ENCODE data around the gene IDH3G. TPM values are rescaled to one million over a fixed set of nuclear protein-coding genes. Genes with fewer than 3 reads are reported as not detected.

The IDH3G gene
- total RNA-seq, 1 donor from 2014 or later, result 41.9 TPM

GRCh38 chrX:153770601-153771414 lies 23.4 kb downstream of the IDH3G start:
- Histone ChIP-seq H3K27ac (ENCODE audit: low read depth, low read length) (no peak overlapping the region), H2AFZ (ENCODE audit: low read depth, low read length) (no peak overlapping the region), H3K36me3 (ENCODE audit: insufficient read depth, low read length) (no peaks in the 10 kb centered on the region), H3K4me1 (ENCODE audit: insufficient read depth, low read length) (peaks cover 11% of the 10 kb centered on the region), H3K9ac (ENCODE audit: low read length) (no peak overlapping the region), H4K20me1 (ENCODE audit: insufficient read depth, low read length) (no peaks in the 10 kb centered on the region), H3K9me3 (ENCODE audit: insufficient read depth, low read depth, low read length) (no peaks in the 10 kb centered on the region), H3K79me2 (ENCODE audit: insufficient read depth, low read length) (no peaks in the 10 kb centered on the region), H3K4me2 (ENCODE audit: low read length) (no peak overlapping the region), H3K4me3 (ENCODE audit: insufficient read depth, low read depth, low read length) (no peak overlapping the region), H3K27me3 (ENCODE audit: insufficient read depth, low read length) (no peaks in the 10 kb centered on the region)
- FAIRE-seq (no peak), DNase-seq (ENCODE audit: low read depth) (no peak)
- TF ChIP-seq EZH2 (IDR thresholded peaks at IDR 0.05; ENCODE audit: insufficient read depth, low read length) (no peak), CTCF (IDR thresholded peaks at IDR 0.05; ENCODE audit: insufficient read depth, low read depth, low read length) (no peak)
- Mint-ChIP-seq H3K9me3 (ENCODE audit: unreplicated experiment) (no peaks in the 10 kb centered on the region), H3K4me1 (ENCODE audit: low read depth, unreplicated experiment) (no peaks in the 10 kb centered on the region), H3K27ac (ENCODE audit: unreplicated experiment) (no peak overlapping the region), H3K4me3 (ENCODE audit: unreplicated experiment) (no peak overlapping the region), H3K27me3 (ENCODE audit: low read depth, unreplicated experiment) (no peaks in the 10 kb centered on the region), H3K36me3 (ENCODE audit: low read depth, unreplicated experiment) (no peaks in the 10 kb centered on the region)

GRCh38 chrX:153769865-153770600 lies 24.1 kb downstream of the IDH3G start:
- no peaks in the 10 kb centered on the region for H3K36me3 ChIP-seq (ENCODE audit: insufficient read depth, low read length)
- no peak for FAIRE-seq
- Mint-ChIP-seq H3K27me3 (ENCODE audit: low read depth, unreplicated experiment) (no peaks in the 10 kb centered on the region), H3K36me3 (ENCODE audit: low read depth, unreplicated experiment) (no peaks in the 10 kb centered on the region), H3K27ac (ENCODE audit: unreplicated experiment) (no peak overlapping the region), H3K4me1 (ENCODE audit: low read depth, unreplicated experiment) (no peaks in the 10 kb centered on the region), H3K9me3 (ENCODE audit: unreplicated experiment) (no peaks in the 10 kb centered on the region), H3K4me3 (ENCODE audit: unreplicated experiment) (no peak overlapping the region)
- H3K27ac ChIP-seq (ENCODE audit: low read depth, low read length), result no peak overlapping the region
- no peak overlapping the region for H3K4me3 ChIP-seq (ENCODE audit: insufficient read depth, low read depth, low read length)
- DNase-seq (ENCODE audit: low read depth), result no peak
- peaks cover 18% of the 10 kb centered on the region for H3K4me1 ChIP-seq (ENCODE audit: insufficient read depth, low read length)
- H3K79me2 ChIP-seq (ENCODE audit: insufficient read depth, low read length), result no peaks in the 10 kb centered on the region
- no peak overlapping the region for H2AFZ ChIP-seq (ENCODE audit: low read depth, low read length)
- H3K9me3 ChIP-seq (ENCODE audit: insufficient read depth, low read depth, low read length), result no peaks in the 10 kb centered on the region
- no peak overlapping the region for H3K9ac ChIP-seq (ENCODE audit: low read length)
- no peaks in the 10 kb centered on the region for H3K27me3 ChIP-seq (ENCODE audit: insufficient read depth, low read length)
- TF ChIP-seq CTCF (IDR thresholded peaks at IDR 0.05; ENCODE audit: insufficient read depth, low read depth, low read length) (no peak), EZH2 (IDR thresholded peaks at IDR 0.05; ENCODE audit: insufficient read depth, low read length) (no peak)
- H3K4me2 ChIP-seq (ENCODE audit: low read length), result no peak overlapping the region
- no peaks in the 10 kb centered on the region for H4K20me1 ChIP-seq (ENCODE audit: insufficient read depth, low read length)

Data from astrocyte (in vitro differentiated cells and primary cell).